Activated gamma-delta T cell treated with anti-CD3 and anti-CD28 coated beads, Interleukin-2, amount 50 U/mL, for 16 hours (primary cell): ENCODE results near the gene CELA3A.

ENCODE experiments used
- DNase-seq: peaks from one replicate; pipeline ENCODE4 v3.0.0-alpha.2; 2020; ENCODE audit warnings: low read depth

The CELA3A gene

GRCh38 chr1:22050330-22050729 lies 48.9 kb downstream of the CELA3A start:
- no peak for DNase-seq

- no peak for DNase-seq
Measured at GRCh38 chr1:22051607-22052114, 50.2 kb downstream of the CELA3A start.

GRCh38 chr1:22052115-22053016 lies 50.9 kb downstream of the CELA3A start, which contains the start of gene CDC42:
CDC42 (plus strand) TSS chr1:22052709; CDS start chr1:22078479, 25,770 bp downstream.
- DNase-seq = peak; percentile 94

GRCh38 chr1:22053017-22053860 lies 51.8 kb downstream of the CELA3A start:
- peak; percentile 20 for DNase-seq

GRCh38 chr1:22053861-22054770 lies 52.7 kb downstream of the CELA3A start:
- DNase-seq = no peak

GRCh38 chr1:22055463-22055862 lies 54.0 kb downstream of the CELA3A start:
- no peak for DNase-seq

- DNase-seq = no peak
Measured at GRCh38 chr1:22056043-22056442, 54.6 kb downstream of the CELA3A start.

GRCh38 chr1:22056936-22057335 lies 55.5 kb downstream of the CELA3A start:
- DNase-seq = no peak

GRCh38 chr1:22057861-22058260 lies 56.4 kb downstream of the CELA3A start:
- DNase-seq = no peak
